H1 (cell line): ENCODE results near the gene UBE2V1. TPM values are rescaled to one million over a fixed set of nuclear protein-coding genes. Genes with fewer than 3 reads are reported as not detected.

ENCODE experiments used
- CTCF ChIA-PET: fragments of 300-600 bp; sonication (Branson Sonifier 250); formaldehyde crosslinking; loops from one replicate; lab custom pipeline; 2021; ENCODE audit not compliant: partially characterized antibody; lab: Charles Lee
- POLR2A ChIA-PET: fragments of 300-600 bp; sonication (Branson Sonifier 250); formaldehyde crosslinking; loops from one replicate; lab custom pipeline; 2021; ENCODE audit warnings: inconsistent platforms; ENCODE audit not compliant: partially characterized antibody; lab: Charles Lee
- DNase-seq, 2 experiments: peaks; one replicate each; pipeline versions ENCODE4 v3.0.0 to v3.0.0-alpha.2; 2010 to 2022; ENCODE audit warnings: low spot score in 2 of 2, low read depth in 1 of 2, mixed read lengths in 1 of 2
- FAIRE-seq: peaks from 2 replicates; lab custom pipeline; 2011; peaks lifted over from hg19 to GRCh38; lab: Jason Lieb, UNC
- H2AFZ ChIP-seq: 2 replicates; pipeline ENCODE4 v1.8.1; 2012; ENCODE audit warnings: low read length, inconsistent platforms
- H2AK5ac ChIP-seq: 2 replicates; pipeline ENCODE4 v1.6.1; 2013; ENCODE audit warnings: low read depth, low read length
- H2BK120ac ChIP-seq: replicated peaks from 2 replicates; pipeline ENCODE3; 2013; ENCODE audit warnings: low read depth, low read length, inconsistent platforms
- H2BK12ac ChIP-seq: 2 replicates; pipeline ENCODE4 v1.6.1; 2013; ENCODE audit warnings: low read depth, low read length
- H2BK15ac ChIP-seq: 2 replicates; pipeline ENCODE4 v1.6.1; 2013; ENCODE audit warnings: low read length
- H2BK20ac ChIP-seq: 2 replicates; pipeline ENCODE4 v1.6.1; 2013; ENCODE audit warnings: low read length
- H2BK5ac ChIP-seq: 2 replicates; pipeline ENCODE4 v1.6.1; 2013; ENCODE audit warnings: low read depth, low read length
- H3K14ac ChIP-seq: 2 replicates; pipeline ENCODE4 v1.6.1; 2013; ENCODE audit warnings: inconsistent platforms; ENCODE audit not compliant: insufficient read length
- H3K18ac ChIP-seq: 2 replicates; pipeline ENCODE4 v1.6.1; 2013; ENCODE audit warnings: low read length; ENCODE audit errors: extremely low read depth
- H3K23ac ChIP-seq: 2 replicates; pipeline ENCODE4 v1.6.1; 2013; ENCODE audit warnings: inconsistent platforms; ENCODE audit not compliant: insufficient read length
- H3K23me2 ChIP-seq: 2 replicates; pipeline ENCODE4 v1.6.1; 2013; ENCODE audit warnings: low read depth, low read length
- H3K27ac ChIP-seq: 2 replicates; pipeline ENCODE4 v1.6.1; 2011; ENCODE audit warnings: low read depth, low read length, inconsistent platforms
- H3K27me3 ChIP-seq, 4 experiments: replicated peaks in 1 of 4; 1 replicate in 1 of 4; 2 replicates in 3 of 4; pipeline versions ENCODE4 v1.6.1 to v1.8.1; 2011 to 2013; ENCODE audit warnings: low read length in 3 of 4, mild to moderate bottlenecking in 3 of 4, inconsistent platforms in 2 of 4, mixed read lengths in 2 of 4, moderate library complexity in 1 of 4; ENCODE audit not compliant: control insufficient read depth in 3 of 4, insufficient read depth in 3 of 4; ENCODE audit errors: extremely low read depth in 1 of 4
- H3K36me3 ChIP-seq, 4 experiments: 2 replicates each; pipeline versions ENCODE4 v1.6.1 to v1.8.1; 2011 to 2013; ENCODE audit warnings: mild to moderate bottlenecking in 4 of 4, low read length in 3 of 4, moderate library complexity in 2 of 4, control low read depth in 1 of 4, inconsistent platforms in 1 of 4; ENCODE audit not compliant: insufficient read depth in 4 of 4, control insufficient read depth in 2 of 4
- H3K4ac ChIP-seq: replicated peaks from 2 replicates; pipeline ENCODE3; 2013; ENCODE audit warnings: low read length, low read depth, mixed read lengths, inconsistent platforms; ENCODE audit not compliant: insufficient read length
- H3K4me1 ChIP-seq, 4 experiments: replicated peaks in 1 of 4; 1 replicate in 1 of 4; 2 replicates in 3 of 4; pipeline versions ENCODE4 v1.6.1 to v1.8.1; 2011 to 2013; ENCODE audit warnings: low read length in 3 of 4, inconsistent platforms in 2 of 4, mixed read lengths in 1 of 4; ENCODE audit not compliant: insufficient read depth in 4 of 4, control insufficient read depth in 3 of 4
- H3K4me2 ChIP-seq, 2 experiments: 2 replicates each; pipeline versions ENCODE4 v1.6.1 to v1.8.1; 2011 to 2013; ENCODE audit warnings: low read depth in 2 of 2, low read length in 2 of 2, control low read depth in 1 of 2, inconsistent platforms in 1 of 2, mild to moderate bottlenecking in 1 of 2; ENCODE audit not compliant: insufficient read depth in 1 of 2
- H3K4me3 ChIP-seq, 4 experiments: fragments of 200-600, 300-600 bp in 1 of 4; sonication (generic), shearing (Covaris generic), sonication (Bioruptor Twin) in 1 of 4; 2 replicates each; pipeline versions ENCODE4 v1.5.1 to v1.8.1; 2011 to 2016; ENCODE audit warnings: low read length in 4 of 4, low read depth in 3 of 4, control low read depth in 2 of 4, inconsistent platforms in 2 of 4, mild to moderate bottlenecking in 2 of 4, mixed read lengths in 1 of 4, moderate library complexity in 1 of 4; ENCODE audit not compliant: insufficient read depth in 2 of 4; ENCODE audit errors: extremely low read depth in 1 of 4
- H3K56ac ChIP-seq: replicated peaks from 2 replicates; pipeline ENCODE3; 2013; ENCODE audit warnings: low read depth, mild to moderate bottlenecking, mixed read lengths, low read length, inconsistent platforms; ENCODE audit not compliant: insufficient read length
- H3K79me1 ChIP-seq: 2 replicates; pipeline ENCODE4 v1.6.1; 2013; ENCODE audit warnings: low read depth, low read length, control low read depth
- H3K79me2 ChIP-seq, 2 experiments: 2 replicates each; pipeline versions ENCODE4 v1.6.1 to v1.8.1; 2012 to 2013; ENCODE audit warnings: low read length in 2 of 2, mild to moderate bottlenecking in 2 of 2, inconsistent platforms in 1 of 2; ENCODE audit not compliant: insufficient read depth in 2 of 2, control insufficient read depth in 1 of 2
- H3K9ac ChIP-seq, 4 experiments: replicated peaks in 1 of 4; 1 replicate in 1 of 4; 2 replicates in 3 of 4; pipeline versions ENCODE4 v1.6.1 to v1.8.1; 2011 to 2013; ENCODE audit warnings: low read depth in 3 of 4, low read length in 3 of 4, control low read depth in 2 of 4, mild to moderate bottlenecking in 2 of 4, moderate library complexity in 2 of 4, inconsistent platforms in 1 of 4; ENCODE audit errors: extremely low read depth in 1 of 4
- H3K9me3 ChIP-seq, 2 experiments: 2 replicates each; pipeline versions ENCODE4 v1.6.1 to v1.8.1; 2012 to 2013; ENCODE audit warnings: mild to moderate bottlenecking in 2 of 2, moderate library complexity in 2 of 2, control low read depth in 1 of 2, inconsistent platforms in 1 of 2, low read depth in 1 of 2, low read length in 1 of 2, mixed read lengths in 1 of 2; ENCODE audit not compliant: insufficient read depth in 2 of 2
- H4K20me1 ChIP-seq, 2 experiments: replicated peaks in 1 of 2; 2 replicates each; pipeline versions ENCODE3 to v1.8.1; 2011 to 2013; ENCODE audit warnings: inconsistent platforms in 2 of 2, low read length in 2 of 2, mild to moderate bottlenecking in 1 of 2; ENCODE audit not compliant: insufficient read depth in 2 of 2, control insufficient read depth in 1 of 2
- H4K5ac ChIP-seq: 2 replicates; pipeline ENCODE4 v1.6.1; 2013; ENCODE audit warnings: low read length, low read depth, mixed read lengths, inconsistent platforms; ENCODE audit not compliant: insufficient read length
- H4K8ac ChIP-seq: 2 replicates; pipeline ENCODE4 v1.8.0; 2013; ENCODE audit warnings: mild to moderate bottlenecking, moderate library complexity, low read length, inconsistent platforms; ENCODE audit not compliant: insufficient read depth; ENCODE audit errors: extremely low read depth
- H4K91ac ChIP-seq: replicated peaks from 2 replicates; pipeline ENCODE3; 2013; ENCODE audit warnings: low read length, mixed read lengths, inconsistent platforms; ENCODE audit not compliant: insufficient read length
- BACH1 ChIP-seq: IDR thresholded peaks from 2 replicates; pipeline ENCODE4 v1.6.1; 2012; ENCODE audit warnings: low read length, improper control_type of control experiment
- CHD1 ChIP-seq: IDR thresholded peaks from 2 replicates; pipeline ENCODE4 v1.6.1; 2012; ENCODE audit warnings: low read depth, low read length, improper control_type of control experiment
- CREB1 ChIP-seq: IDR thresholded peaks from 2 replicates; pipeline ENCODE4 v1.6.1; 2012; ENCODE audit warnings: inconsistent platforms
- E2F6 ChIP-seq: IDR thresholded peaks from 2 replicates; pipeline ENCODE4 v1.6.1; 2012; ENCODE audit warnings: inconsistent platforms
- GABPA ChIP-seq: IDR thresholded peaks from 2 replicates; pipeline ENCODE4 v1.6.1; 2011; ENCODE audit warnings: mild to moderate bottlenecking, low read length, moderate library complexity, borderline replicate concordance; ENCODE audit not compliant: insufficient read depth
- GTF2F1 ChIP-seq: IDR thresholded peaks from 2 replicates; pipeline ENCODE4 v1.6.1; 2012; ENCODE audit warnings: low read depth, low read length, improper control_type of control experiment, borderline replicate concordance
- KDM1A ChIP-seq: fragments of 200-600, 300-600 bp; sonication (generic); IDR thresholded peaks from 2 replicates; pipeline ENCODE4 v1.7.1; 2016; ENCODE audit warnings: mild to moderate bottlenecking, low read length, borderline replicate concordance
- POLR2AphosphoS5 ChIP-seq: IDR thresholded peaks from 2 replicates; pipeline ENCODE4 v1.6.1; 2011; ENCODE audit warnings: low read depth, low read length
- RXRA ChIP-seq: IDR thresholded peaks from 2 replicates; pipeline ENCODE4 v1.6.1; 2011; ENCODE audit warnings: low read depth, mild to moderate bottlenecking, low read length, moderate library complexity; ENCODE audit not compliant: insufficient read depth
- SRF ChIP-seq: IDR thresholded peaks from 2 replicates; pipeline ENCODE4 v1.6.1; 2011; ENCODE audit warnings: mild to moderate bottlenecking, low read depth, low read length, moderate library complexity
- TAF1 ChIP-seq: IDR thresholded peaks from 2 replicates; pipeline ENCODE4 v1.6.1; 2011; ENCODE audit warnings: mild to moderate bottlenecking, low read depth, low read length
- TBP ChIP-seq: IDR thresholded peaks from 2 replicates; pipeline ENCODE4 v1.6.1; 2011; ENCODE audit warnings: low read depth, low read length, improper control_type of control experiment
- WGBS, 2 experiments: shearing (Covaris generic) in 1 of 2; methylation state at CpG; one replicate each; pipeline versions ENCODE4 v1.1.6 to v1.1.7; 2013 to 2015; ENCODE audit warnings: low lambda C conversion rate in 2 of 2, mixed read lengths in 2 of 2, inconsistent platforms in 1 of 2, low coverage in 1 of 2, missing lambda C conversion rate in 1 of 2; ENCODE audit not compliant: insufficient replicate concordance in 2 of 2, insufficient coverage in 1 of 2, insufficient read length in 1 of 2; ENCODE audit errors: extremely low coverage in 1 of 2, missing lambda C conversion rate in 1 of 2; 5-methylcytosine and 5-hydroxymethylcytosine counted together
- polyA plus RNA-seq, 7 experiments: library from polyadenylated mRNA; depleted of rRNA in 3 of 7; stranded (reverse) in 5 of 7; unstranded in 2 of 7; fragments of >200 nt in 5 of 7; fragments of 200-250 nt in 2 of 7; gene quantifications; 1 replicate in 5 of 7; 2 replicates in 1 of 7; 4 replicates in 1 of 7; pipeline versions ENCODE4 v1.2.1 to v1.2.3, GENCODE V29; 2011 to 2013; ENCODE audit warnings: missing spikeins in 2 of 7, mixed read lengths in 2 of 7
- total RNA-seq: library from RNA; stranded (reverse); fragmentation: NEBNext Ultra II Directional; extraction: Animal tissue kit (Norgen Biotek cat#: 25700); gene quantifications from 2 replicates; pipeline ENCODE4 v1.2.1, GENCODE V29; 2021

UBE2V1 gene
- total and polyA plus RNA-seq, 2 of the 8 experiments (the other 6 are each of a cell fraction or from before 2014, with no cell fraction given): 141 to 184 TPM

GRCh38 chr20:50077818-50078601 lies 34.9 kb downstream of the UBE2V1 start:
- no peak overlapping the region for H2AFZ ChIP-seq
- H3K9me3 ChIP-seq: no peaks in the 10 kb centered on the region
- no peaks in the 10 kb centered on the region for H3K27me3 ChIP-seq
- no peak overlapping the region for H3K4me3 ChIP-seq
- H3K4me1 ChIP-seq: peaks cover 0 to 2% (median under 1%) of the 10 kb centered on the region in 4 experiments; a peak in 2 of 7 replicates
- DNase-seq (no peak), FAIRE-seq (no peak)
- ChIA-PET CTCF (interaction anchor here (0.6 to 21.4 kb wide), 4 partner anchors 10 to 279 kb away, joined by 3 to 514 read pairs (median 4); partner anchors contain the start of gene SNAI1), POLR2A (interaction anchor here (0.7 to 19.2 kb wide), 4 partner anchors 10 to 137 kb away, joined by 3 to 287 read pairs (median 12); partner anchors contain the start of gene SNAI1)
- no peak overlapping the region for H3K4ac ChIP-seq
- H4K20me1 ChIP-seq: peaks cover 0 to 2% of the 10 kb centered on the region in 2 experiments
- H3K23me2 ChIP-seq: no peaks in the 10 kb centered on the region; the same call in 1 of the 2 replicates
- no peak overlapping the region for H2AK5ac ChIP-seq
- H3K4me2 ChIP-seq: no peak overlapping the region
- no peak overlapping the region for H3K27ac ChIP-seq
- H4K91ac ChIP-seq: no peak overlapping the region
- H3K23ac ChIP-seq: no peak overlapping the region
- H3K18ac ChIP-seq: no peak overlapping the region; the same call in 1 of the 2 replicates
- H3K79me1 ChIP-seq: no peaks in the 10 kb centered on the region
- H2BK15ac ChIP-seq: no peak overlapping the region
- no peak overlapping the region for H2BK12ac ChIP-seq
- H2BK20ac ChIP-seq: no peak overlapping the region
- H4K5ac ChIP-seq: no peak overlapping the region
- H3K56ac ChIP-seq: no peak overlapping the region
- WGBS, 2 experiments: 88% methylated on average over 17 of the region's 17 CpGs; no CpG with 5 or more reads in 1 of the 2 experiments
- no peaks in the 10 kb centered on the region for H3K79me2 ChIP-seq
- no peak overlapping the region for H2BK5ac ChIP-seq
- no peak overlapping the region for H2BK120ac ChIP-seq
- H3K14ac ChIP-seq: no peak overlapping the region
- H4K8ac ChIP-seq: no peak overlapping the region
- H3K36me3 ChIP-seq: peaks cover 0 to 12% (median 2%) of the 10 kb centered on the region in 4 experiments; a peak in 5 of 8 replicates
- no peak overlapping the region for H3K9ac ChIP-seq
- TF ChIP-seq E2F6 (no peak), CREB1 (no peak), TBP (no peak), POLR2AphosphoS5 (no peak), SRF (no peak), BACH1 (no peak), GTF2F1 (no peak), RXRA (no peak), TAF1 (no peak), KDM1A (no peak), GABPA (no peak), CHD1 (no peak)
